ENCODE data around the gene STAT5B.

DNA sequence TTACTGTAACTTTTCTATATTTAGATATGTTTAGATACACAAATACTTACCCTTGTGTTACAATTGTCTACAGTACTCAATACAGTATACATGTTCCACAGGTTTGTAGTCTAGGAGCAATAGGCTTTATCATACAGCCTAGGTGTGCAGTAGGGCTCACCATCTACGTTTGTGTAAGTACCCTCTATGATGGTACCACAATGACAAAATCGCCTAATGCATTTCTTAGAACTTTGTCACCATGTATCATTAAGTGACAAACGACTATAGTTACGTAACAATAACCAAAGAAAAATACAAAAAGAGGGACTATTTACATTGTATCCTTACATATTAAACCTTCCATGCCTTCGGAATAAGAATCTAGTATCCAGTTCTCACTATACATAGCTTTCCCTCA, 8.0 kb downstream of the STAT5B start:
- TF ChIP-seq GABPA (IDR thresholded peaks at IDR 0.05; ENCODE audit: borderline replicate concordance, insufficient read depth, low read length) (no peak), POLR2A (IDR thresholded peaks at IDR 0.05; ENCODE audit: control extremely low read depth in 1 of 2, low read depth in 2 of 2, low read length in 2 of 2) (no peak), JUN (IDR thresholded peaks at IDR 0.05; ENCODE audit: low read depth, low read length) (no peak), EZH2 (IDR thresholded peaks at IDR 0.05; ENCODE audit: low read depth, low read length, severe bottlenecking) (no peak), RNF2 (IDR thresholded peaks at IDR 0.05; ENCODE audit: borderline replicate concordance, low read depth, low read length, missing control alignments, poor library complexity, severe bottlenecking) (no peak), YY1 (IDR thresholded peaks at IDR 0.05; ENCODE audit: low read depth, low read length) (no peak), RFX5 (IDR thresholded peaks at IDR 0.05; ENCODE audit: borderline replicate concordance, low read depth, low read length) (no peak), POLR2AphosphoS5 (IDR thresholded peaks at IDR 0.05; ENCODE audit: low read depth, low read length) (no peak), TAF1 (IDR thresholded peaks at IDR 0.05; ENCODE audit: low read depth, low read length) (no peak), SP1 (IDR thresholded peaks at IDR 0.05; ENCODE audit: low read depth, low read length) (no peak), RAD21 (IDR thresholded peaks at IDR 0.05 in 1 of 2, conservative IDR thresholded peaks at IDR 0.05 in 1 of 2; ENCODE audit: low read depth in 2 of 2, low read length in 2 of 2) (no peak)
- TF ChIP-seq, protein P1, sequence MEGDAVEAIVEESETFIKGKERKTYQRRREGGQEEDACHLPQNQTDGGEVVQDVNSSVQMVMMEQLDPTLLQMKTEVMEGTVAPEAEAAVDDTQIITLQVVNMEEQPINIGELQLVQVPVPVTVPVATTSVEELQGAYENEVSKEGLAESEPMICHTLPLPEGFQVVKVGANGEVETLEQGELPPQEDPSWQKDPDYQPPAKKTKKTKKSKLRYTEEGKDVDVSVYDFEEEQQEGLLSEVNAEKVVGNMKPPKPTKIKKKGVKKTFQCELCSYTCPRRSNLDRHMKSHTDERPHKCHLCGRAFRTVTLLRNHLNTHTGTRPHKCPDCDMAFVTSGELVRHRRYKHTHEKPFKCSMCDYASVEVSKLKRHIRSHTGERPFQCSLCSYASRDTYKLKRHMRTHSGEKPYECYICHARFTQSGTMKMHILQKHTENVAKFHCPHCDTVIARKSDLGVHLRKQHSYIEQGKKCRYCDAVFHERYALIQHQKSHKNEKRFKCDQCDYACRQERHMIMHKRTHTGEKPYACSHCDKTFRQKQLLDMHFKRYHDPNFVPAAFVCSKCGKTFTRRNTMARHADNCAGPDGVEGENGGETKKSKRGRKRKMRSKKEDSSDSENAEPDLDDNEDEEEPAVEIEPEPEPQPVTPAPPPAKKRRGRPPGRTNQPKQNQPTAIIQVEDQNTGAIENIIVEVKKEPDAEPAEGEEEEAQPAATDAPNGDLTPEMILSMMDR (IDR thresholded peaks at IDR 0.05; ENCODE audit: control extremely low read depth in 1 of 3, insufficient read depth in 1 of 3, low read depth in 1 of 3, low read length in 3 of 3): no peak
- TF ChIP-seq, protein P2, sequence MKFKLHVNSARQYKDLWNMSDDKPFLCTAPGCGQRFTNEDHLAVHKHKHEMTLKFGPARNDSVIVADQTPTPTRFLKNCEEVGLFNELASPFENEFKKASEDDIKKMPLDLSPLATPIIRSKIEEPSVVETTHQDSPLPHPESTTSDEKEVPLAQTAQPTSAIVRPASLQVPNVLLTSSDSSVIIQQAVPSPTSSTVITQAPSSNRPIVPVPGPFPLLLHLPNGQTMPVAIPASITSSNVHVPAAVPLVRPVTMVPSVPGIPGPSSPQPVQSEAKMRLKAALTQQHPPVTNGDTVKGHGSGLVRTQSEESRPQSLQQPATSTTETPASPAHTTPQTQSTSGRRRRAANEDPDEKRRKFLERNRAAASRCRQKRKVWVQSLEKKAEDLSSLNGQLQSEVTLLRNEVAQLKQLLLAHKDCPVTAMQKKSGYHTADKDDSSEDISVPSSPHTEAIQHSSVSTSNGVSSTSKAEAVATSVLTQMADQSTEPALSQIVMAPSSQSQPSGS (IDR thresholded peaks at IDR 0.05; ENCODE audit: low read length): no peak

Measured in H1 (cell line).